Adrenal gland (tissue), 5 donors: ENCODE results near the gene TAOK2.

ENCODE experiments used
- CTCF ChIP-seq, 6 experiments: fragments of 450-650 bp in 4 of 6; fragments of 200-600 bp in 2 of 6; sonication (generic) in 1 of 6; IDR thresholded peaks; 1 replicate in 5 of 6; 2 replicates in 1 of 6; pipeline versions ENCODE4 v1.5.1 to v1.8.0; 2016 to 2021; ENCODE audit warnings: antibody characterized with exemption in 6 of 6, mild to moderate bottlenecking in 2 of 6, moderate library complexity in 1 of 6
- POLR2A ChIP-seq, 2 donors: fragments of 450-650 bp; IDR thresholded peaks; one replicate each; pipeline ENCODE4 v1.6.1; 2017; ENCODE audit warnings: antibody characterized with exemption in 2 of 2, mild to moderate bottlenecking in 2 of 2, moderate library complexity in 1 of 2
- donor health status: DM: no; HTN: no; CAD: no.

GRCh38 chr16:29984764-29985147, 11.1 kb downstream of the TAOK2 start:
- TF ChIP-seq CTCF (IDR thresholded peaks at IDR 0.05) (no peak), POLR2A (IDR thresholded peaks at IDR 0.05) (no peak)
